ENCODE measurements around the gene FSIP1.
A peak's percentile ranks its signal among the peaks of the same experiment; 100 is the strongest.

Gene FSIP1

GRCh38 chr15:39608185-39609139 lies 174.2 kb downstream of the FSIP1 start:
- CTCF ChIA-PET = interaction anchor here (0.9 to 7.8 kb wide), 4 partner anchors 16 to 149 kb away, joined by 3 to 72 read pairs (median 5); no protein-coding TSS in a partner anchor
- no peak for DNase-seq (ENCODE audit: low read depth, low spot score)
- no peak overlapping the region for H3K4me3 ChIP-seq (ENCODE audit: low read depth, low read length)
- TF ChIP-seq CTCF (IDR thresholded peaks at IDR 0.05; ENCODE audit: insufficient read depth, low read length, missing control alignments) = no peak
- POLR2A ChIA-PET = no interaction called here

GRCh38 chr15:39605146-39605545 lies 177.5 kb downstream of the FSIP1 start:
- no peak overlapping the region for H3K4me3 ChIP-seq (ENCODE audit: low read depth, low read length)
- POLR2A ChIA-PET = no interaction called here
- TF ChIP-seq CTCF (IDR thresholded peaks at IDR 0.05; ENCODE audit: insufficient read depth, low read length, missing control alignments) = no peak
- no peak for DNase-seq (ENCODE audit: low read depth, low spot score)
- CTCF ChIA-PET = interaction anchor here (0.8 to 7.8 kb wide), 2 partner anchors 20 to 152 kb away, joined by 3 to 72 read pairs; no protein-coding TSS in a partner anchor

GRCh38 chr15:39602143-39602542 lies 180.5 kb downstream of the FSIP1 start:
- DNase-seq (ENCODE audit: low read depth, low spot score) = no peak
- ChIA-PET POLR2A (no interaction called here), CTCF (interaction anchor here (1.6 to 2.6 kb wide), 2 partner anchors 154 to 156 kb away, joined by 6 to 20 read pairs; no protein-coding TSS in a partner anchor)
- H3K4me3 ChIP-seq (ENCODE audit: low read depth, low read length) = no peak overlapping the region
- TF ChIP-seq CTCF (IDR thresholded peaks at IDR 0.05; ENCODE audit: insufficient read depth, low read length, missing control alignments) = no peak

- CTCF ChIA-PET = interaction anchor here (2.4 to 2.6 kb wide), 2 partner anchors 157 kb away, joined by 10 to 20 read pairs; no protein-coding TSS in a partner anchor
- no peak overlapping the region for H3K4me3 ChIP-seq (ENCODE audit: low read depth, low read length)
- no peak for TF ChIP-seq CTCF (IDR thresholded peaks at IDR 0.05; ENCODE audit: insufficient read depth, low read length, missing control alignments)
- POLR2A ChIA-PET = interaction anchor here (0.7 to 1.9 kb wide), 4 partner anchors 19 to 428 kb away, joined by 3 to 4 read pairs (median 4); partner anchors contain the start of gene THBS1
- peak; percentile 38 for DNase-seq (ENCODE audit: low read depth, low spot score)
Measured at GRCh38 chr15:39599871-39600270, 182.8 kb downstream of the FSIP1 start.

- peak; percentile 42 for DNase-seq (ENCODE audit: low read depth, low spot score)
- no peak for TF ChIP-seq CTCF (IDR thresholded peaks at IDR 0.05; ENCODE audit: insufficient read depth, low read length, missing control alignments)
- H3K4me3 ChIP-seq (ENCODE audit: low read depth, low read length) = no peak overlapping the region
- ChIA-PET POLR2A (interaction anchor here (0.7 to 1.9 kb wide), 8 partner anchors 13 to 455 kb away, joined by 3 to 7 read pairs (median 4); partner anchors contain the start of gene THBS1), CTCF (interaction anchor here (0.8 to 2.4 kb wide), 3 partner anchors 86 to 891 kb away, joined by 3 to 10 read pairs (median 3); no protein-coding TSS in a partner anchor)
Measured at GRCh38 chr15:39598958-39599845, 183.4 kb downstream of the FSIP1 start.
